DOHH2 (cell line): ENCODE results near the gene RCOR2.

Experiments used
- H3F3A ChIP-seq: fragments of 200-600 bp; sonication (generic), shearing (Covaris generic); 2 replicates; pipeline ENCODE4 v1.6.0; 2016; ENCODE audit warnings: antibody characterized with exemption, mild to moderate bottlenecking; ENCODE audit not compliant: control insufficient read depth, insufficient read depth
- H3K27ac ChIP-seq: fragments of 200-600 bp; sonication (generic); 2 replicates; pipeline ENCODE4 v1.5.1; 2014; ENCODE audit warnings: low read depth, mild to moderate bottlenecking, low read length, moderate library complexity
- H3K27me3 ChIP-seq: fragments of 200-600 bp; sonication (generic); 2 replicates; pipeline ENCODE4 v1.6.1; 2014; ENCODE audit warnings: mild to moderate bottlenecking, low read length, mixed read lengths; ENCODE audit not compliant: control insufficient read depth
- H3K36me3 ChIP-seq: fragments of 200-600 bp; sonication (generic); 2 replicates; pipeline ENCODE4 v1.6.1; 2014; ENCODE audit warnings: mild to moderate bottlenecking, low read length, moderate library complexity, mixed read lengths; ENCODE audit not compliant: control insufficient read depth
- H3K4me1 ChIP-seq: fragments of 200-600 bp; sonication (generic); 2 replicates; pipeline ENCODE4 v1.6.1; 2014; ENCODE audit warnings: mild to moderate bottlenecking, low read length, mixed read lengths; ENCODE audit not compliant: control insufficient read depth
- H3K4me2 ChIP-seq: fragments of 200-600 bp; sonication (generic); 2 replicates; pipeline ENCODE4 v1.6.0; 2014; ENCODE audit warnings: mild to moderate bottlenecking, low read length, moderate library complexity
- H3K4me3 ChIP-seq: fragments of 200-600 bp; sonication (generic); 2 replicates; pipeline ENCODE4 v1.5.1; 2014; ENCODE audit warnings: mild to moderate bottlenecking, low read length, mixed read lengths
- H3K79me2 ChIP-seq: fragments of 200-600 bp; sonication (generic); 2 replicates; pipeline ENCODE4 v1.6.1; 2014; ENCODE audit warnings: mild to moderate bottlenecking, low read length, mixed read lengths; ENCODE audit not compliant: control insufficient read depth
- H3K9me2 ChIP-seq: fragments of 200-600 bp; sonication (generic); replicated peaks from 2 replicates; pipeline ENCODE4 v1.6.1; 2014; ENCODE audit warnings: mild to moderate bottlenecking, low read length, mixed read lengths; ENCODE audit not compliant: control insufficient read depth
- H3K9me3 ChIP-seq: fragments of 200-600 bp; sonication (generic); 2 replicates; pipeline ENCODE4 v1.6.1; 2014; ENCODE audit warnings: antibody characterized with exemption, low read length, mixed read lengths; ENCODE audit not compliant: control insufficient read depth, insufficient read depth
- H4K20me1 ChIP-seq: fragments of 200-600 bp; sonication (generic); 2 replicates; pipeline ENCODE4 v1.6.0; 2014; ENCODE audit warnings: low read depth, mild to moderate bottlenecking, antibody characterized with exemption, low read length, moderate library complexity; ENCODE audit not compliant: control insufficient read depth, insufficient read depth
- CTCF ChIP-seq: fragments of 200-600 bp; sonication (generic); IDR thresholded peaks from one replicate; pipeline ENCODE4 v1.5.1; 2014; ENCODE audit warnings: antibody characterized with exemption, mild to moderate bottlenecking, low read depth, low read length; ENCODE audit not compliant: poor library complexity, severe bottlenecking
- EZH2phosphoT487 ChIP-seq: fragments of 200-600 bp; sonication (generic); IDR thresholded peaks from 2 replicates; pipeline ENCODE4 v1.6.1; 2017; ENCODE audit warnings: borderline replicate concordance, mild to moderate bottlenecking, antibody characterized with exemption, low read length, moderate library complexity, mixed read lengths

RCOR2 gene

GRCh38 chr11:63893355-63893754 lies 23.6 kb downstream of the RCOR2 start:
- Histone ChIP-seq H3K36me3 (peaks cover 55% of the 10 kb centered on the region), H3K9me2 (no peaks in the 10 kb centered on the region)

GRCh38 chr11:63892228-63892627 lies 24.7 kb downstream of the RCOR2 start:
- H3K36me3 ChIP-seq = peaks cover 44% of the 10 kb centered on the region

More at GRCh38 chr11:63893355-63893754, 23.6 kb downstream of the RCOR2 start:
- no peak overlapping the region for H3K27ac ChIP-seq
- H3K27me3 ChIP-seq = no peaks in the 10 kb centered on the region
- peaks cover 59% of the 10 kb centered on the region for H3K79me2 ChIP-seq
- peaks cover 23% of the 10 kb centered on the region for H3K4me1 ChIP-seq
- 0 out of 2 replicates have a peak, but pooled peaks cover 2% of the 10 kb centered on the region for H3F3A ChIP-seq
- H4K20me1 ChIP-seq = peaks cover 34% of the 10 kb centered on the region
- H3K4me3 ChIP-seq = no peak overlapping the region
- no peaks in the 10 kb centered on the region for H3K9me3 ChIP-seq
- no peak for TF ChIP-seq EZH2phosphoT487
- H3K4me2 ChIP-seq = no peak overlapping the region

GRCh38 chr11:63890368-63890767 lies 26.6 kb downstream of the RCOR2 start:
- Histone ChIP-seq H3K4me2 (no peak overlapping the region), H3K4me1 (peaks cover 34% of the 10 kb centered on the region), H4K20me1 (peaks cover 38% of the 10 kb centered on the region)

More at GRCh38 chr11:63892228-63892627, 24.7 kb downstream of the RCOR2 start:
- H4K20me1 ChIP-seq = peaks cover 40% of the 10 kb centered on the region
- H3K9me2 ChIP-seq = no peaks in the 10 kb centered on the region
- H3K79me2 ChIP-seq = peaks cover 70% of the 10 kb centered on the region
- H3K4me2 ChIP-seq = no peak overlapping the region
- peaks cover 34% of the 10 kb centered on the region for H3K4me1 ChIP-seq
- H3K9me3 ChIP-seq = no peaks in the 10 kb centered on the region
- peaks cover 10% of the 10 kb centered on the region for H3F3A ChIP-seq
- H3K27ac ChIP-seq = no peak overlapping the region
- H3K4me3 ChIP-seq = no peak overlapping the region
- TF ChIP-seq EZH2phosphoT487 (no peak), CTCF (no peak)
- H3K27me3 ChIP-seq = no peaks in the 10 kb centered on the region

More at GRCh38 chr11:63890368-63890767, 26.6 kb downstream of the RCOR2 start:
- no peak overlapping the region for H3K4me3 ChIP-seq
- no peaks in the 10 kb centered on the region for H3K9me3 ChIP-seq
- TF ChIP-seq CTCF (no peak), EZH2phosphoT487 (no peak)
- no peaks in the 10 kb centered on the region for H3K27me3 ChIP-seq
- H3F3A ChIP-seq = peaks cover 9% of the 10 kb centered on the region
- H3K36me3 ChIP-seq = peaks cover 28% of the 10 kb centered on the region
- H3K9me2 ChIP-seq = no peaks in the 10 kb centered on the region
- H3K79me2 ChIP-seq = peaks cover 80% of the 10 kb centered on the region
- H3K27ac ChIP-seq = no peak overlapping the region
